Thyroid gland (tissue), 4 donors: ENCODE results near the gene KRT1. TPM values are rescaled to one million over a fixed set of nuclear protein-coding genes. Genes with fewer than 3 reads are reported as not detected.

Experiments used
- DNase-seq, 2 donors: peaks; one replicate each; pipeline ENCODE4 v3.0.0-alpha.2; 2019
- H3K27ac ChIP-seq, 3 donors: fragments of 200-600 bp; sonication (generic); 1 replicate in 2 of 3; 2 replicates in 1 of 3; pipeline ENCODE4 v1.5.1; 2016 to 2019; ENCODE audit warnings: mild to moderate bottlenecking in 1 of 3, moderate library complexity in 1 of 3
- H3K27me3 ChIP-seq: fragments of 200-600 bp; sonication (generic); one replicate; pipeline ENCODE4 v1.5.1; 2019
- H3K36me3 ChIP-seq, 2 donors: fragments of 200-600 bp; sonication (generic); one replicate each; pipeline ENCODE4 v1.5.1; 2016 to 2019
- H3K4me1 ChIP-seq, 2 donors: fragments of 200-600 bp; sonication (generic); one replicate each; pipeline ENCODE4 v1.5.1; 2017 to 2019
- H3K4me3 ChIP-seq, 3 donors: fragments of 200-600 bp; sonication (generic); replicated peaks in 1 of 3; 1 replicate in 2 of 3; 2 replicates in 1 of 3; pipeline ENCODE4 v1.5.1; 2016; ENCODE audit warnings: mild to moderate bottlenecking in 1 of 3
- H3K9me3 ChIP-seq: fragments of 200-600 bp; sonication (generic); one replicate; pipeline ENCODE4 v1.5.1; 2017
- CTCF ChIP-seq, 6 experiments: fragments of 200-600 bp in 3 of 6; fragments of 450-650 bp in 3 of 6; sonication (generic) in 3 of 6; IDR thresholded peaks; one replicate each; pipeline ENCODE4 v1.5.1; 2016 to 2019; ENCODE audit warnings: antibody characterized with exemption in 6 of 6, mild to moderate bottlenecking in 2 of 6, inconsistent platforms in 1 of 6, moderate library complexity in 1 of 6
- POLR2A ChIP-seq, 2 donors: fragments of 450-650 bp; IDR thresholded peaks; one replicate each; pipeline ENCODE4 v1.6.1; 2017; ENCODE audit warnings: antibody characterized with exemption in 2 of 2, mild to moderate bottlenecking in 2 of 2, moderate library complexity in 1 of 2
- WGBS, 2 donors: methylation state at CpG; one replicate each; pipeline ENCODE4 v1.1.5; 2017; 5-methylcytosine and 5-hydroxymethylcytosine counted together
- intact Hi-C: fragments of 100-400 bp; cut with DNase I; formaldehyde crosslinking; loops from one replicate; pipeline ENCODE4 v1.15.1; 2023
- total RNA-seq, 4 donors: library from RNA; depleted of rRNA; stranded (reverse); fragments of >200 nt; gene quantifications; one replicate each; pipeline ENCODE4 v1.2.3, GENCODE V29; 2016

Gene KRT1
- total RNA-seq, 4 donors from 2014 or later, result 2.8 TPM; not detected in 3

GRCh38 chr12:52636592-52637258 lies 43.5 kb downstream of the KRT1 start:
- intact Hi-C loops, result no loop called here
- no peaks in the 10 kb centered on the region for H3K4me1 ChIP-seq
- WGBS, 2 donors, result 74 to 86% methylated on average over 5 of the region's 5 CpGs
- H3K36me3 ChIP-seq, result no peaks in the 10 kb centered on the region
- no peaks in the 10 kb centered on the region for H3K27me3 ChIP-seq
- H3K27ac ChIP-seq, result no peak overlapping the region
- TF ChIP-seq CTCF (IDR thresholded peaks at IDR 0.05), result no peak
- no peak for TF ChIP-seq POLR2A (IDR thresholded peaks at IDR 0.05)
- no peaks in the 10 kb centered on the region for H3K9me3 ChIP-seq
- H3K4me3 ChIP-seq, result no peak overlapping the region
- DNase-seq, result no peak

- no peaks in the 10 kb centered on the region for H3K36me3 ChIP-seq
- H3K9me3 ChIP-seq, result no peaks in the 10 kb centered on the region
- TF ChIP-seq POLR2A (IDR thresholded peaks at IDR 0.05), result no peak
- TF ChIP-seq CTCF (IDR thresholded peaks at IDR 0.05), result no peak
- H3K27me3 ChIP-seq, result no peaks in the 10 kb centered on the region
- H3K4me1 ChIP-seq, result no peaks in the 10 kb centered on the region
- 83 to 92% methylated on average over 6 of the region's 6 CpGs for WGBS, 2 donors
- no peak for DNase-seq
- H3K27ac ChIP-seq, result no peak overlapping the region
- intact Hi-C loops, result no loop called here
- H3K4me3 ChIP-seq, result no peak overlapping the region
Observed at GRCh38 chr12:52636189-52636588, 44.0 kb downstream of the KRT1 start.

- Histone ChIP-seq H3K27ac (no peak overlapping the region), H3K27me3 (no peaks in the 10 kb centered on the region), H3K9me3 (no peaks in the 10 kb centered on the region), H3K4me3 (no peak overlapping the region), H3K36me3 (no peaks in the 10 kb centered on the region), H3K4me1 (no peaks in the 10 kb centered on the region)
- peak; percentile 96 to 97 for DNase-seq
- 42 to 43% methylated on average over 5 to 6 of the region's 7 CpGs for WGBS, 2 donors
- no peak for TF ChIP-seq POLR2A (IDR thresholded peaks at IDR 0.05)
- TF ChIP-seq CTCF (IDR thresholded peaks at IDR 0.05), result no peak
- intact Hi-C loops, result no loop called here
Observed at GRCh38 chr12:52634266-52635056, 45.7 kb downstream of the KRT1 start.

GRCh38 chr12:52633383-52633782 lies 46.8 kb downstream of the KRT1 start:
- DNase-seq, result no peak
- Histone ChIP-seq H3K4me3 (no peak overlapping the region), H3K4me1 (no peaks in the 10 kb centered on the region), H3K27me3 (no peaks in the 10 kb centered on the region), H3K27ac (no peak overlapping the region), H3K9me3 (no peaks in the 10 kb centered on the region), H3K36me3 (no peaks in the 10 kb centered on the region)
- 73 to 79% methylated on average over 4 of the region's 4 CpGs for WGBS, 2 donors
- intact Hi-C loops, result no loop called here
- TF ChIP-seq POLR2A (IDR thresholded peaks at IDR 0.05) (no peak), CTCF (IDR thresholded peaks at IDR 0.05) (no peak)

- 68 to 79% methylated on average over 4 of the region's 4 CpGs for WGBS, 2 donors
- Histone ChIP-seq H3K27me3 (no peaks in the 10 kb centered on the region), H3K27ac (no peak overlapping the region), H3K36me3 (no peaks in the 10 kb centered on the region), H3K4me1 (no peaks in the 10 kb centered on the region), H3K4me3 (no peak overlapping the region), H3K9me3 (no peaks in the 10 kb centered on the region)
- no peak for TF ChIP-seq POLR2A (IDR thresholded peaks at IDR 0.05)
- no peak for TF ChIP-seq CTCF (IDR thresholded peaks at IDR 0.05)
- intact Hi-C loops, result no loop called here
- DNase-seq, result no peak
Observed at GRCh38 chr12:52632656-52633055, 47.6 kb downstream of the KRT1 start.
